ENCODE measurements around the gene MPEG1.

MPEG1 gene

DNA sequence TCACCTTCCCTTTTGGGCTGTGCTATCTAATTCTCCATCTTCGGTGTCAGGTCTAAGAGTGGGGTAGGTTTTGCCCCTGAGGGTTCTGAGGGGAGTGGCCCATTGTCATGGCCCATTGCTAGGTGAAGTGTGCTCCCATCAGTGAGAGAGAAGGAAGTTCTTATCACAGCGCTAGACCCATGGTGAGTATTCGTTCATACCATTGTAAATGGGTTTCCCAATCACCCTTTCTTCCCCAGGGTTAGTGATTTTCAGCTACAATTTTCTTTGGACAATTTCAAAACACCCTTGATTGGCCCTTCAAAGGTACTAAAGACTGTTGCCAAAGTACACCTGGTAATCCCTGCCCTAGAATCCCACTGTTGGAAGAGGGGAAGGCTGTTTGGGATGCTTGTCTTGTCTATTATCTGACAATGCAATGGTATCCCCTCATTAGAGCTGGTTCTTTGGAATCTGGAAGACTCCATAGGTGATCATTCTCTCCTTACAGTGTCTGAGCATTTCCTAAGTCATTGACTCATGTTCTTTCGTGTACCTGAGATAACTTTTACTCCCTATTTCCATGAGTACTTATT is 20.2 kb downstream of the MPEG1 start:
- Histone ChIP-seq H3K4me1 (ENCODE audit: insufficient read depth, poor library complexity, severe bottlenecking) (no peaks in the 10 kb centered on the region), H3K27ac (ENCODE audit: poor library complexity, severe bottlenecking) (no peak overlapping the region), H3K27me3 (ENCODE audit: insufficient read depth, poor library complexity, severe bottlenecking) (no peaks in the 10 kb centered on the region), H3K36me3 (ENCODE audit: low read depth) (peaks cover 92% of the 10 kb centered on the region), H3K4me3 (ENCODE audit: severe bottlenecking) (no peak overlapping the region), H3K9me3 (ENCODE audit: severe bottlenecking) (no peaks in the 10 kb centered on the region)
- no peak for TF ChIP-seq CTCF (IDR thresholded peaks at IDR 0.05; ENCODE audit: poor library complexity, severe bottlenecking)
- ATAC-seq (ENCODE audit: low read depth) (no peak), DNase-seq (ENCODE audit: low spot score) (no peak)

- Histone ChIP-seq H3K9me3 (ENCODE audit: severe bottlenecking) (no peaks in the 10 kb centered on the region), H3K27ac (ENCODE audit: poor library complexity, severe bottlenecking) (no peak overlapping the region), H3K4me1 (ENCODE audit: insufficient read depth, poor library complexity, severe bottlenecking) (no peaks in the 10 kb centered on the region), H3K4me3 (ENCODE audit: severe bottlenecking) (no peak overlapping the region), H3K36me3 (ENCODE audit: low read depth) (peaks cover 94% of the 10 kb centered on the region), H3K27me3 (ENCODE audit: insufficient read depth, poor library complexity, severe bottlenecking) (no peaks in the 10 kb centered on the region)
- ATAC-seq (ENCODE audit: low read depth) (no peak), DNase-seq (ENCODE audit: low spot score) (no peak)
- TF ChIP-seq CTCF (IDR thresholded peaks at IDR 0.05; ENCODE audit: poor library complexity, severe bottlenecking) = no peak
Observed at GRCh38 chr11:59191890-59192289, 20.8 kb downstream of the MPEG1 start.

DNA sequence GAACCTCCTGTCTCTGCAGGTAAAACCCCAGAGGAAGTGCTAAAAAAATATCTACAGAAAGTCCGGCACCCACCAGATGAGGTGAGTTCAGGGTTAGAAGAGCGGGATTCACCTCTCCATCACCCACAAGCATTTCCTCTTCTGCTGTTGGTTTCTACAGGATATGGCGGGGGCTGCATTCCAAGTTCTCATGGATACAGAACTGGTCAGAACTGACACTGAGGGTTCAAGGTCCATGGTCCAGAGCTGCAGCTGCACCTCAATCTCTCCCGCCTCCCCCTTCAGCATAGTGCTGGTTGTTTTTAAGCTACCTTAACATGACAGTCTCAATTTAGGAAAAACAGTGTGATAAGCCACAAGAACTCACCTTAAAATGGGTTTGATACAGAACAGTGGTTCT is 21.6 kb downstream of the MPEG1 start:
- DNase-seq (ENCODE audit: low spot score) (no peak), ATAC-seq (ENCODE audit: low read depth) (no peak)
- no peak overlapping the region for H3K27ac ChIP-seq (ENCODE audit: poor library complexity, severe bottlenecking)
- no peaks in the 10 kb centered on the region for H3K4me1 ChIP-seq (ENCODE audit: insufficient read depth, poor library complexity, severe bottlenecking)
- TF ChIP-seq CTCF (IDR thresholded peaks at IDR 0.05; ENCODE audit: poor library complexity, severe bottlenecking) = no peak
- no peaks in the 10 kb centered on the region for H3K9me3 ChIP-seq (ENCODE audit: severe bottlenecking)
- H3K36me3 ChIP-seq (ENCODE audit: low read depth) = peaks cover 92% of the 10 kb centered on the region
- H3K27me3 ChIP-seq (ENCODE audit: insufficient read depth, poor library complexity, severe bottlenecking) = no peaks in the 10 kb centered on the region
- H3K4me3 ChIP-seq (ENCODE audit: severe bottlenecking) = no peak overlapping the region

DNA sequence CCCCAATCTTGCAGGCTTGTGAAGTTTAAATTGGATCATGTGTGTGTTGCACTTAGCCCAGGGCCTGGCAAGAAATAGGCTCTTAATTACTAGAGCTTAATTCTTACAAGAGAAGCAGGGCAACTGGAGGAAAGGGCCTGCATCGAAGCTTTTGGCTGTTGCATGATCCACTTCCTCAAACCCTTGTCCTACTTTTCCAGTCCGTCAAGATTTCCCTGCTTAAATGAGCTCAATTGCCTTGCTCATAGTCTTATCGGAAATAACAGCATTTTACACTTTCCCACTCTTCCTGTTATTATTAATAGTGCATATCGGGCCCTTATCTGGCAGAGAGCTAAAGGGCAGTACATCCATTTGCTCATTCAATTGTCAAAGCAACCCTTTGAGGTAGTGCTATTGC is 22.7 kb downstream of the MPEG1 start:
- ATAC-seq (ENCODE audit: low read depth) (no peak), DNase-seq (ENCODE audit: low spot score) (no peak)
- Histone ChIP-seq H3K4me3 (ENCODE audit: severe bottlenecking) (no peak overlapping the region), H3K36me3 (ENCODE audit: low read depth) (peaks cover 86% of the 10 kb centered on the region), H3K4me1 (ENCODE audit: insufficient read depth, poor library complexity, severe bottlenecking) (no peaks in the 10 kb centered on the region), H3K27ac (ENCODE audit: poor library complexity, severe bottlenecking) (no peak overlapping the region), H3K27me3 (ENCODE audit: insufficient read depth, poor library complexity, severe bottlenecking) (no peaks in the 10 kb centered on the region), H3K9me3 (ENCODE audit: severe bottlenecking) (no peaks in the 10 kb centered on the region)
- no peak for TF ChIP-seq CTCF (IDR thresholded peaks at IDR 0.05; ENCODE audit: poor library complexity, severe bottlenecking)

DNA sequence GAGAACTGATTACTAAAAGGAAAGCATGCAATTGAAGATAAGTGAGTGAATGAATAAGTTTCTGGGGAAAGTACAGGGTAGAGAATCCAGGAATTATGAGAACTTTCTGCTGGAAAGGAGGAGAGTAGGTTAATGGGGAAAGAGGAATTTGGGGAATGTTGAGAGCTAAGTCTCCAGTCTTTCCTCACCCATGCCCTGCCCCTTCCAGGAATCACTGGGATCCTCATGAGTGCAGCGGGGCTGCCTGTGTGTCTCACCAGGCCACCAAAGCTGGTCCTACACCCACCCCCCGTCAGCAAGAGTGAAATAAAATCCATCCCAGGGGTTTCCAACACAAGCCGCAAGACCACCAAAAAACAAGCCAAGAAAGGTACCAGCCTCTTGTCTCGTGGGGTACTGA is 23.8 kb downstream of the MPEG1 start:
- H3K4me3 ChIP-seq (ENCODE audit: severe bottlenecking) = no peak overlapping the region
- no peaks in the 10 kb centered on the region for H3K27me3 ChIP-seq (ENCODE audit: insufficient read depth, poor library complexity, severe bottlenecking)
- no peak overlapping the region for H3K27ac ChIP-seq (ENCODE audit: poor library complexity, severe bottlenecking)
- H3K4me1 ChIP-seq (ENCODE audit: insufficient read depth, poor library complexity, severe bottlenecking) = no peaks in the 10 kb centered on the region
- no peak for TF ChIP-seq CTCF (IDR thresholded peaks at IDR 0.05; ENCODE audit: poor library complexity, severe bottlenecking)
- peaks cover 78% of the 10 kb centered on the region for H3K36me3 ChIP-seq (ENCODE audit: low read depth)
- no peaks in the 10 kb centered on the region for H3K9me3 ChIP-seq (ENCODE audit: severe bottlenecking)
- ATAC-seq (ENCODE audit: low read depth) (no peak), DNase-seq (ENCODE audit: low spot score) (no peak)
